SK-N-SH treated with all-trans-retinoic acid at 6 μM for 48 hours (cell line): ENCODE results near the gene HES6.

Source experiments
- ATAC-seq: fragments of 200-7000 bp; cut with Tn5 transposase; 3 replicates; pipeline ENCODE4 v1.9.1; 2020; ENCODE audit warnings: mild to moderate bottlenecking, moderate library complexity
- ARNTL ChIP-seq: fragments of 450-650 bp; formaldehyde crosslinking; IDR thresholded peaks from 2 replicates; pipeline ENCODE4 v1.5.0; 2020; ENCODE audit warnings: low read depth, mild to moderate bottlenecking, moderate library complexity, borderline replicate concordance
- BACH2 ChIP-seq: fragments of 250-450 bp; sonication (Bioruptor Pico); IDR thresholded peaks from 2 replicates; pipeline ENCODE4 v1.9.0; 2021; ENCODE audit warnings: mild to moderate bottlenecking, borderline replicate concordance
- CREB5 ChIP-seq: fragments of 250-450 bp; sonication (Bioruptor Pico); IDR thresholded peaks from 2 replicates; pipeline ENCODE4 v1.5.1; 2020; ENCODE audit warnings: low read depth, mild to moderate bottlenecking, moderate library complexity
- CSDC2 ChIP-seq: fragments of 250-450 bp; sonication (Bioruptor Pico); IDR thresholded peaks from 2 replicates; pipeline ENCODE4 v1.5.0; 2020; ENCODE audit warnings: mild to moderate bottlenecking, moderate library complexity
- CSRNP3 ChIP-seq: fragments of 250-450 bp; sonication (Bioruptor Pico); IDR thresholded peaks from 2 replicates; pipeline ENCODE4 v1.5.1; 2021; ENCODE audit warnings: mild to moderate bottlenecking, moderate library complexity
- ESRRG ChIP-seq: fragments of 250-450 bp; sonication (Bioruptor Pico); IDR thresholded peaks from 2 replicates; pipeline ENCODE4 v1.6.1; 2021; ENCODE audit warnings: mild to moderate bottlenecking
- GLIS3 ChIP-seq: fragments of 250-450 bp; sonication (Bioruptor Pico); IDR thresholded peaks from 2 replicates; pipeline ENCODE4 v1.5.0; 2020; ENCODE audit warnings: mild to moderate bottlenecking, moderate library complexity
- ISL1 ChIP-seq: fragments of 250-450 bp; sonication (Bioruptor Pico); IDR thresholded peaks from 2 replicates; pipeline ENCODE4 v2.1.2; 2022; ENCODE audit warnings: mild to moderate bottlenecking, moderate library complexity
- PATZ1 ChIP-seq: fragments of 250-450 bp; sonication (Bioruptor Pico); IDR thresholded peaks from 2 replicates; pipeline ENCODE4 v1.8.0; 2020; ENCODE audit warnings: mild to moderate bottlenecking, moderate library complexity, borderline replicate concordance
- PPARA ChIP-seq: fragments of 250-450 bp; sonication (Bioruptor Pico); IDR thresholded peaks from 2 replicates; pipeline ENCODE4 v1.5.0; 2020; ENCODE audit warnings: mild to moderate bottlenecking, borderline replicate concordance
- RARB ChIP-seq: fragments of 250-450 bp; sonication (Bioruptor Pico); IDR thresholded peaks from 2 replicates; pipeline ENCODE4 v1.8.0; 2021; ENCODE audit warnings: mild to moderate bottlenecking, moderate library complexity
- SNAI2 ChIP-seq: fragments of 250-450 bp; sonication (Bioruptor Pico); IDR thresholded peaks from 2 replicates; pipeline ENCODE4 v1.5.0; 2020; ENCODE audit warnings: mild to moderate bottlenecking, moderate library complexity
- TCF4 ChIP-seq: fragments of 250-450 bp; sonication (Bioruptor Pico); IDR thresholded peaks from 2 replicates; pipeline ENCODE4 v1.8.0; 2021; ENCODE audit warnings: mild to moderate bottlenecking, moderate library complexity, borderline replicate concordance
- TOX ChIP-seq: fragments of 250-450 bp; sonication (Bioruptor Pico); IDR thresholded peaks from 2 replicates; pipeline ENCODE4 v1.8.0; 2021; ENCODE audit warnings: mild to moderate bottlenecking, moderate library complexity, borderline replicate concordance
- TSHZ2 ChIP-seq: fragments of 250-450 bp; sonication (Bioruptor Pico); IDR thresholded peaks from 2 replicates; pipeline ENCODE4 v1.5.0; 2020; ENCODE audit warnings: mild to moderate bottlenecking, moderate library complexity
- ZC3H10 ChIP-seq: fragments of 250-450 bp; sonication (Bioruptor Pico); IDR thresholded peaks from 2 replicates; pipeline ENCODE4 v1.5.1; 2021; ENCODE audit warnings: mild to moderate bottlenecking, moderate library complexity
- ZNF565 ChIP-seq: fragments of 450-650 bp; formaldehyde crosslinking; conservative IDR thresholded peaks from 2 replicates; pipeline ENCODE4 v1.5.0; 2020; ENCODE audit warnings: low read depth, mild to moderate bottlenecking, moderate library complexity
- ZNF70 ChIP-seq: fragments of 450-650 bp; formaldehyde crosslinking; IDR thresholded peaks from 2 replicates; pipeline ENCODE4 v1.5.0; 2020; ENCODE audit warnings: mild to moderate bottlenecking, moderate library complexity
- ZNF8 ChIP-seq: fragments of 450-650 bp; formaldehyde crosslinking; IDR thresholded peaks from 2 replicates; pipeline ENCODE4 v1.5.0; 2020; ENCODE audit warnings: mild to moderate bottlenecking, moderate library complexity

HES6 gene

GRCh38 chr2:238235856-238236255, 4.0 kb downstream of the HES6 start:
- TF ChIP-seq TSHZ2 (CRISPR knock-in tag) (no peak), PPARA (CRISPR knock-in tag) (no peak), ZNF8 (CRISPR knock-in tag) (no peak), ZNF565 (CRISPR knock-in tag) (no peak), BACH2 (no peak)
- no peak for ATAC-seq

- no peak for ATAC-seq
- TF ChIP-seq ARNTL (CRISPR knock-in tag) (no peak), SNAI2 (CRISPR knock-in tag) (no peak), PATZ1 (CRISPR knock-in tag) (no peak), PPARA (CRISPR knock-in tag) (no peak), ISL1 (no peak), TSHZ2 (CRISPR knock-in tag) (no peak), RARB (CRISPR knock-in tag) (no peak), CSDC2 (no peak), BACH2 (no peak), TOX (CRISPR knock-in tag) (no peak), TCF4 (CRISPR knock-in tag) (no peak), ZC3H10 (CRISPR knock-in tag) (no peak)
- TF ChIP-seq, all 23 proteins: peak for 0
Observed at GRCh38 chr2:238235331-238235732, 4.5 kb downstream of the HES6 start.

- ATAC-seq: no peak
- no peak for TF ChIP-seq TCF4 (CRISPR knock-in tag)
- TF ChIP-seq CREB5 (CRISPR knock-in tag): no peak
Observed at GRCh38 chr2:238233625-238234024, 6.2 kb downstream of the HES6 start.

GRCh38 chr2:238231809-238232208, 8.0 kb downstream of the HES6 start:
- no peak for ATAC-seq
- no peak for TF ChIP-seq GLIS3 (CRISPR knock-in tag)
- no peak for TF ChIP-seq CREB5 (CRISPR knock-in tag)
- TF ChIP-seq ISL1: no peak
- no peak for TF ChIP-seq ESRRG (CRISPR knock-in tag)
- no peak for TF ChIP-seq ZNF70 (CRISPR knock-in tag)
- TF ChIP-seq ZNF8 (CRISPR knock-in tag): no peak
- no peak for TF ChIP-seq TOX (CRISPR knock-in tag)
- TF ChIP-seq ZC3H10 (CRISPR knock-in tag): no peak
- no peak for TF ChIP-seq CSRNP3
- TF ChIP-seq CSDC2: no peak
- TF ChIP-seq ARNTL (CRISPR knock-in tag): no peak
- no peak for TF ChIP-seq PPARA (CRISPR knock-in tag)
- TF ChIP-seq PATZ1 (CRISPR knock-in tag): no peak
- TF ChIP-seq SNAI2 (CRISPR knock-in tag): no peak
